Uterus (tissue), 4 donors: Measurements from ENCODE around the gene SPTSSA. TPM values are rescaled to one million over a fixed set of nuclear protein-coding genes. Genes with fewer than 3 reads are reported as not detected.

Experiments used
- DNase-seq, 2 donors: peaks; one replicate each; pipeline ENCODE4 v3.0.0-alpha.2; 2019 to 2020
- H3K27ac ChIP-seq, 2 donors: fragments of 200-600 bp; sonication (generic); 1 replicate in 1 of 2; 2 replicates in 1 of 2; pipeline ENCODE4 v1.5.1; 2016 to 2018
- H3K27me3 ChIP-seq, 2 donors: fragments of 200-600 bp; sonication (generic); one replicate each; pipeline ENCODE4 v1.5.1; 2018 to 2019; ENCODE audit warnings: control low read depth in 1 of 2
- H3K36me3 ChIP-seq, 2 donors: fragments of 200-600 bp; sonication (generic); one replicate each; pipeline ENCODE4 v1.5.1; 2019; ENCODE audit warnings: control low read depth in 1 of 2
- H3K4me1 ChIP-seq, 2 donors: fragments of 200-600 bp; sonication (generic); one replicate each; pipeline ENCODE4 v1.5.1; 2018 to 2019; ENCODE audit warnings: control low read depth in 1 of 2
- H3K4me3 ChIP-seq, 2 donors: fragments of 200-600 bp; sonication (generic); 1 replicate in 1 of 2; 2 replicates in 1 of 2; pipeline ENCODE4 v1.5.1; 2018 to 2019; ENCODE audit warnings: mild to moderate bottlenecking in 1 of 2
- H3K9me3 ChIP-seq, 2 donors: fragments of 200-600 bp; sonication (generic); one replicate each; pipeline ENCODE4 v1.5.1; 2019; ENCODE audit warnings: control low read depth in 1 of 2
- CTCF ChIP-seq, 4 experiments: fragments of 200-600 bp in 2 of 4; fragments of 450-650 bp in 2 of 4; sonication (generic) in 2 of 4; IDR thresholded peaks; one replicate each; pipeline ENCODE4 v1.5.1; 2016 to 2019; ENCODE audit warnings: antibody characterized with exemption in 4 of 4, mild to moderate bottlenecking in 2 of 4, moderate library complexity in 1 of 4
- POLR2A ChIP-seq, 2 donors: fragments of 450-650 bp; IDR thresholded peaks; one replicate each; pipeline ENCODE4 v1.6.1; 2016; ENCODE audit warnings: antibody characterized with exemption in 2 of 2, mild to moderate bottlenecking in 1 of 2, moderate library complexity in 1 of 2
- intact Hi-C: fragments of 100-400 bp; cut with DNase I; formaldehyde crosslinking; loops from one replicate; pipeline ENCODE4 v1.15.1; 2023; ENCODE audit warnings: low total_unique reads
- total RNA-seq, 4 donors: library from RNA; depleted of rRNA in 3 of 4; stranded (reverse); fragments of >200 nt in 3 of 4; gene quantifications; one replicate each; pipeline versions ENCODE4 v1.1.0 to v1.2.4, GENCODE V29; 2014 to 2023
- donor health status: DM: yes; HTN: yes; CAD: no.

SPTSSA gene
- total RNA-seq, 4 donors from 2014 or later = 6.9 to 34.1 (median 28.4) TPM

- TF ChIP-seq CTCF (IDR thresholded peaks at IDR 0.05) = no peak
- no peak for TF ChIP-seq POLR2A (IDR thresholded peaks at IDR 0.05)
- H3K27me3 ChIP-seq = no peaks in the 10 kb centered on the region
- intact Hi-C loops = no loop called here
- no peak for DNase-seq
- H3K4me1 ChIP-seq = no peaks in the 10 kb centered on the region
- H3K27ac ChIP-seq = no peak overlapping the region
- no peaks in the 10 kb centered on the region for H3K36me3 ChIP-seq
- H3K4me3 ChIP-seq = no peak overlapping the region
- H3K9me3 ChIP-seq = no peaks in the 10 kb centered on the region
Observed at GRCh38 chr14:34425095-34425851, 36.8 kb downstream of the SPTSSA start.

- intact Hi-C loops = no loop called here
- no peaks in the 10 kb centered on the region for H3K27me3 ChIP-seq
- no peaks in the 10 kb centered on the region for H3K4me1 ChIP-seq
- no peaks in the 10 kb centered on the region for H3K9me3 ChIP-seq
- no peak overlapping the region for H3K4me3 ChIP-seq
- H3K27ac ChIP-seq = no peak overlapping the region
- TF ChIP-seq CTCF (IDR thresholded peaks at IDR 0.05) (no peak), POLR2A (IDR thresholded peaks at IDR 0.05) (no peak)
- no peak for DNase-seq
- no peaks in the 10 kb centered on the region for H3K36me3 ChIP-seq
Observed at GRCh38 chr14:34424488-34424887, 37.6 kb downstream of the SPTSSA start.

- intact Hi-C loops = no loop called here
Observed at GRCh38 chr14:34423445-34423844, 38.6 kb downstream of the SPTSSA start.

GRCh38 chr14:34420547-34421150 lies 41.4 kb downstream of the SPTSSA start:
- H3K36me3 ChIP-seq = no peaks in the 10 kb centered on the region
- H3K4me3 ChIP-seq = no peak overlapping the region
- no peaks in the 10 kb centered on the region for H3K4me1 ChIP-seq
- H3K27ac ChIP-seq = no peak overlapping the region
- intact Hi-C loops = no loop called here
- TF ChIP-seq POLR2A (IDR thresholded peaks at IDR 0.05) = no peak
- TF ChIP-seq CTCF (IDR thresholded peaks at IDR 0.05) = no peak
- no peaks in the 10 kb centered on the region for H3K9me3 ChIP-seq
- H3K27me3 ChIP-seq = no peaks in the 10 kb centered on the region
- no peak for DNase-seq

More at GRCh38 chr14:34423445-34423844, 38.6 kb downstream of the SPTSSA start:
- no peaks in the 10 kb centered on the region for H3K4me1 ChIP-seq
- no peak for DNase-seq
- H3K9me3 ChIP-seq = no peaks in the 10 kb centered on the region
- H3K27me3 ChIP-seq = no peaks in the 10 kb centered on the region
- no peak overlapping the region for H3K4me3 ChIP-seq
- H3K27ac ChIP-seq = no peak overlapping the region
- no peaks in the 10 kb centered on the region for H3K36me3 ChIP-seq
- TF ChIP-seq CTCF (IDR thresholded peaks at IDR 0.05) (no peak), POLR2A (IDR thresholded peaks at IDR 0.05) (no peak)

GRCh38 chr14:34409721-34410120 lies 52.3 kb downstream of the SPTSSA start:
- Histone ChIP-seq H3K4me1 (no peaks in the 10 kb centered on the region), H3K9me3 (peaks cover 0 to 10% of the 10 kb centered on the region in 2 donors), H3K36me3 (no peaks in the 10 kb centered on the region), H3K27me3 (no peaks in the 10 kb centered on the region), H3K4me3 (no peak overlapping the region), H3K27ac (no peak overlapping the region)
- intact Hi-C loops = no loop called here
- TF ChIP-seq CTCF (IDR thresholded peaks at IDR 0.05) (no peak), POLR2A (IDR thresholded peaks at IDR 0.05) (no peak)
- no peak for DNase-seq
